Esophagus muscularis mucosa (tissue), 4 donors: ENCODE results near the gene COPG2. TPM values are rescaled to one million over a fixed set of nuclear protein-coding genes. Genes with fewer than 3 reads are reported as not detected.

ENCODE experiments used
- DNase-seq: peaks from one replicate; pipeline ENCODE4 v3.0.0-alpha.2; 2017; ENCODE audit errors: extremely low spot score
- H3K27ac ChIP-seq, 4 donors: fragments of 200-600 bp; sonication (generic); replicated peaks in 1 of 4; 1 replicate in 3 of 4; 2 replicates in 1 of 4; pipeline ENCODE4 v1.5.1; 2016 to 2019; ENCODE audit warnings: mild to moderate bottlenecking in 1 of 4
- H3K27me3 ChIP-seq, 4 donors: fragments of 200-600 bp; sonication (generic); one replicate each; pipeline versions ENCODE4 v1.5.1 to v1.6.0; 2016 to 2019
- H3K36me3 ChIP-seq, 4 donors: fragments of 200-600 bp; sonication (generic); one replicate each; pipeline ENCODE4 v1.5.1; 2016 to 2019
- H3K4me1 ChIP-seq, 4 donors: fragments of 200-600 bp; sonication (generic); one replicate each; pipeline ENCODE4 v1.5.1; 2016 to 2019
- H3K4me3 ChIP-seq, 4 donors: fragments of 200-600 bp; sonication (generic); 1 replicate in 2 of 4; 2 replicates in 2 of 4; pipeline ENCODE4 v1.5.1; 2016 to 2019; ENCODE audit warnings: mild to moderate bottlenecking in 4 of 4, moderate library complexity in 1 of 4
- H3K9me3 ChIP-seq, 4 donors: fragments of 200-600 bp; sonication (generic); 1 replicate in 3 of 4; 2 replicates in 1 of 4; pipeline ENCODE4 v1.5.1; 2016 to 2019
- CTCF ChIP-seq, 3 experiments: fragments of 200-600 bp in 2 of 3; fragments of 450-650 bp in 1 of 3; sonication (generic) in 2 of 3; IDR thresholded peaks; one replicate each; pipeline ENCODE4 v1.5.1; 2017 to 2019; ENCODE audit warnings: antibody characterized with exemption in 3 of 3, mild to moderate bottlenecking in 2 of 3, moderate library complexity in 1 of 3
- EP300 ChIP-seq: sonication (generic); formaldehyde crosslinking; IDR thresholded peaks from one replicate; pipeline ENCODE4 v1.6.1; 2017; ENCODE audit warnings: antibody characterized with exemption
- POLR2A ChIP-seq: fragments of 450-650 bp; IDR thresholded peaks from one replicate; pipeline ENCODE4 v1.6.1; 2017; ENCODE audit warnings: antibody characterized with exemption, moderate library complexity, mild to moderate bottlenecking, low read depth
- POLR2AphosphoS5 ChIP-seq, 2 donors: sonication (generic); formaldehyde crosslinking; IDR thresholded peaks; one replicate each; pipeline ENCODE4 v1.6.1; 2017; ENCODE audit warnings: antibody characterized with exemption in 2 of 2
- WGBS: methylation state at CpG from one replicate; pipeline ENCODE4 v1.1.5; 2018; 5-methylcytosine and 5-hydroxymethylcytosine counted together
- intact Hi-C: fragments of 100-400 bp; cut with DNase I; formaldehyde crosslinking; loops from one replicate; pipeline ENCODE4 v1.15.1; 2023
- total RNA-seq, 4 donors: library from RNA; depleted of rRNA; stranded (reverse); fragments of >200 nt; gene quantifications; one replicate each; pipeline versions ENCODE4 v1.1.0 to v1.2.1, GENCODE V29; 2016

The COPG2 gene
- total RNA-seq, 4 donors from 2014 or later: 9.6 to 11.9 (median 10.7) TPM

GRCh38 chr7:130649004-130649790 lies 19.4 kb downstream of the COPG2 start:
- intact Hi-C loops: no loop called here
- Histone ChIP-seq H3K27me3 (no peaks in the 10 kb centered on the region), H3K9me3 (no peaks in the 10 kb centered on the region), H3K27ac (no peak overlapping the region), H3K4me1 (no peaks in the 10 kb centered on the region), H3K4me3 (no peak overlapping the region), H3K36me3 (peaks cover 0 to 31% (median 9%) of the 10 kb centered on the region in 4 donors)
- no peak for DNase-seq
- WGBS: 82% methylated on average over 4 of the region's 4 CpGs
- TF ChIP-seq POLR2A (no peak), EP300 (no peak), CTCF (IDR thresholded peaks at IDR 0.05) (no peak), POLR2AphosphoS5 (IDR thresholded peaks at IDR 0.05) (no peak)

- intact Hi-C loops: no loop called here
- H3K36me3 ChIP-seq: peaks cover 0 to 31% (median 9%) of the 10 kb centered on the region in 4 donors
- 88% methylated on average over 5 of the region's 5 CpGs for WGBS
These were observed 20.0 kb downstream of the COPG2 start for GRCh38 chr7:130648580-130648979.

GRCh38 chr7:130642383-130642782 lies 26.2 kb downstream of the COPG2 start:
- TF ChIP-seq POLR2AphosphoS5 (IDR thresholded peaks at IDR 0.05): no peak
- TF ChIP-seq POLR2A: no peak
- TF ChIP-seq EP300: no peak
- TF ChIP-seq CTCF (IDR thresholded peaks at IDR 0.05): no peak
- H3K36me3 ChIP-seq: peaks cover 0 to 23% (median 7%) of the 10 kb centered on the region in 4 donors
- H3K4me1 ChIP-seq: no peaks in the 10 kb centered on the region
- 96% methylated on average over 4 of the region's 4 CpGs for WGBS
- H3K9me3 ChIP-seq: no peaks in the 10 kb centered on the region
- H3K27me3 ChIP-seq: no peaks in the 10 kb centered on the region
- H3K4me3 ChIP-seq: no peak overlapping the region
- intact Hi-C loops: no loop called here
- DNase-seq: no peak
- H3K27ac ChIP-seq: no peak overlapping the region

More at GRCh38 chr7:130648580-130648979, 20.0 kb downstream of the COPG2 start:
- H3K27ac ChIP-seq: no peak overlapping the region
- H3K4me3 ChIP-seq: no peak overlapping the region
- H3K9me3 ChIP-seq: no peaks in the 10 kb centered on the region
- no peaks in the 10 kb centered on the region for H3K27me3 ChIP-seq
- no peaks in the 10 kb centered on the region for H3K4me1 ChIP-seq
- TF ChIP-seq CTCF (IDR thresholded peaks at IDR 0.05) (no peak), POLR2A (no peak), EP300 (no peak), POLR2AphosphoS5 (IDR thresholded peaks at IDR 0.05) (no peak)
- DNase-seq: no peak

- H3K27ac ChIP-seq: no peak overlapping the region
- 93% methylated on average over 3 of the region's 3 CpGs for WGBS
- no peak overlapping the region for H3K4me3 ChIP-seq
- no peaks in the 10 kb centered on the region for H3K4me1 ChIP-seq
- intact Hi-C loops: no loop called here
- no peak for DNase-seq
- H3K36me3 ChIP-seq: peaks cover 0 to 23% (median 7%) of the 10 kb centered on the region in 4 donors
- no peaks in the 10 kb centered on the region for H3K9me3 ChIP-seq
- no peaks in the 10 kb centered on the region for H3K27me3 ChIP-seq
- no peak for TF ChIP-seq POLR2AphosphoS5 (IDR thresholded peaks at IDR 0.05)
- TF ChIP-seq EP300: no peak
- no peak for TF ChIP-seq CTCF (IDR thresholded peaks at IDR 0.05)
- TF ChIP-seq POLR2A: no peak
These were observed 27.1 kb downstream of the COPG2 start for GRCh38 chr7:130641497-130641896.
